GM12878 (cell line): ENCODE results near the gene ASB15. TPM values are rescaled to one million over a fixed set of nuclear protein-coding genes. Genes with fewer than 3 reads are reported as not detected.

Source experiments
- ATAC-seq: fragments of 200-7000 bp; cut with Tn5 transposase; 3 replicates; pipeline ENCODE4 v1.9.1; 2020; ENCODE audit warnings: mild to moderate bottlenecking, moderate library complexity
- BruUV-seq: library from RNA; stranded (reverse); fragments of 400-500 nt; replicated peaks from 2 replicates; lab custom pipeline; 2021; lab: Mats Ljungman, UMichigan
- CTCF ChIA-PET: fragments of 300-600 bp; sonication (Branson Sonifier 250); formaldehyde crosslinking; extraction: SDS; loops from one replicate; lab custom pipeline; 2021; ENCODE audit warnings: inconsistent platforms; lab: Yijun Ruan, JAX
- POLR2A ChIA-PET: fragments of 350-600 bp; formaldehyde crosslinking; extraction: SDS; loops from one replicate; lab custom pipeline; 2021; ENCODE audit warnings: inconsistent platforms; lab: Charles Lee
- RAD21 ChIA-PET: fragments of 300-600 bp; sonication (Branson Sonifier 250); formaldehyde crosslinking; loops from one replicate; lab custom pipeline; 2023; ENCODE audit warnings: antibody characterized with exemption; ENCODE audit not compliant: unreplicated experiment; lab: Charles Lee
- SMC1A ChIA-PET: fragments of 300-600 bp; sonication (Branson Sonifier 250); formaldehyde crosslinking; loops from one replicate; lab custom pipeline; 2023; ENCODE audit not compliant: unreplicated experiment, uncharacterized antibody; lab: Charles Lee
- DNase-seq: peaks from one replicate; pipeline ENCODE4 v3.0.0-alpha.2; 2011; ENCODE audit warnings: low read depth, low spot score
- FAIRE-seq: peaks from 3 replicates; lab custom pipeline; 2011; peaks lifted over from hg19 to GRCh38; lab: Jason Lieb, UNC
- H2AFZ ChIP-seq: 2 replicates; pipeline ENCODE4 v1.6.0; 2011; ENCODE audit warnings: low read depth, low read length, control low read depth; ENCODE audit not compliant: control insufficient read depth
- H3K27ac ChIP-seq: 2 replicates; pipeline ENCODE4 v1.5.1; 2011; ENCODE audit warnings: control low read depth; ENCODE audit not compliant: control insufficient read depth, insufficient read depth
- H3K27me3 ChIP-seq, 2 experiments: replicated peaks in 1 of 2; 2 replicates each; pipeline versions ENCODE4 v1.6.0 to v1.6.1; 2011; ENCODE audit warnings: low read length in 1 of 2; ENCODE audit not compliant: control insufficient read depth in 2 of 2, insufficient read depth in 2 of 2
- H3K36me3 ChIP-seq, 2 experiments: 2 replicates each; pipeline ENCODE4 v1.5.1; 2011; ENCODE audit warnings: low read length in 1 of 2; ENCODE audit not compliant: control insufficient read depth in 2 of 2, insufficient read depth in 2 of 2
- H3K4me1 ChIP-seq: 2 replicates; pipeline ENCODE4 v1.6.1; 2011; ENCODE audit warnings: mild to moderate bottlenecking, low read length, moderate library complexity, mixed read lengths; ENCODE audit not compliant: control insufficient read depth, insufficient read depth
- H3K4me2 ChIP-seq: 2 replicates; pipeline ENCODE4 v1.6.0; 2011; ENCODE audit warnings: control low read depth; ENCODE audit not compliant: control insufficient read depth, insufficient read depth
- H3K4me3 ChIP-seq: fragments of 200-600 bp; sonication (generic); 2 replicates; pipeline ENCODE4 v1.5.1; 2016
- H3K79me2 ChIP-seq: 2 replicates; pipeline ENCODE4 v1.6.0; 2011; ENCODE audit warnings: low read length; ENCODE audit not compliant: control insufficient read depth, insufficient read depth
- H3K9ac ChIP-seq: 2 replicates; pipeline ENCODE4 v1.8.0; 2011; ENCODE audit warnings: low read length, control low read depth, mixed read lengths; ENCODE audit not compliant: control insufficient read depth, insufficient read depth
- H3K9me3 ChIP-seq: replicated peaks from 3 replicates; pipeline ENCODE4 v1.5.1; 2011; ENCODE audit warnings: mild to moderate bottlenecking, low read length; ENCODE audit not compliant: control insufficient read depth, insufficient read depth
- H4K20me1 ChIP-seq: 2 replicates; pipeline ENCODE4 v1.6.0; 2011; ENCODE audit not compliant: control insufficient read depth, insufficient read depth
- CREB1 ChIP-seq: IDR thresholded peaks from 2 replicates; pipeline ENCODE4 v1.6.1; 2012; ENCODE audit warnings: low read depth, mild to moderate bottlenecking, inconsistent platforms
- GATAD2B ChIP-seq: fragments of 450-650 bp; conservative IDR thresholded peaks from 2 replicates; pipeline ENCODE4 v1.6.1; 2017; ENCODE audit warnings: low read depth, mild to moderate bottlenecking, moderate library complexity
- IRF4 ChIP-seq: IDR thresholded peaks from 2 replicates; pipeline ENCODE4 v1.6.1; 2011; ENCODE audit warnings: low read depth, low read length
- NR2C2 ChIP-seq: IDR thresholded peaks from 2 replicates; pipeline ENCODE4 v1.6.1; 2011; ENCODE audit warnings: borderline replicate concordance, low read depth; ENCODE audit not compliant: control insufficient read depth, insufficient read length
- NRF1 ChIP-seq: conservative IDR thresholded peaks from 2 replicates; pipeline ENCODE4 v1.6.1; 2011; ENCODE audit warnings: mild to moderate bottlenecking, low read depth, low read length, improper control_type of control experiment
- SIN3A ChIP-seq: IDR thresholded peaks from 2 replicates; pipeline ENCODE4 v1.6.1; 2012; ENCODE audit warnings: low read depth, low read length, improper control_type of control experiment
- SIX5 ChIP-seq: IDR thresholded peaks from 2 replicates; pipeline ENCODE4 v1.6.1; 2011; ENCODE audit warnings: mild to moderate bottlenecking, low read depth, low read length, moderate library complexity; ENCODE audit not compliant: severe bottlenecking
- SMARCA5 ChIP-seq: fragments of 450-650 bp; IDR thresholded peaks from 2 replicates; pipeline ENCODE4 v1.6.1; 2017; ENCODE audit warnings: mild to moderate bottlenecking
- SPI1 ChIP-seq: IDR thresholded peaks from 2 replicates; pipeline ENCODE4 v1.6.1; 2011; ENCODE audit warnings: low read depth, mild to moderate bottlenecking, low read length, moderate library complexity, borderline replicate concordance; ENCODE audit not compliant: insufficient read depth
- SRF ChIP-seq, 2 experiments: IDR thresholded peaks; 2 replicates each; pipeline ENCODE4 v1.6.1; 2011; ENCODE audit warnings: low read depth in 2 of 2, low read length in 2 of 2, mild to moderate bottlenecking in 1 of 2, moderate library complexity in 1 of 2
- ZBED1 ChIP-seq: IDR thresholded peaks from 2 replicates; pipeline ENCODE4 v1.6.1; 2016; ENCODE audit warnings: borderline replicate concordance
- ZBTB4 ChIP-seq: fragments of 450-650 bp; formaldehyde crosslinking; IDR thresholded peaks from 2 replicates; pipeline ENCODE4 v1.4.0; 2022; ENCODE audit warnings: mild to moderate bottlenecking, moderate library complexity
- ZNF24 ChIP-seq: fragments of 450-650 bp; IDR thresholded peaks from 2 replicates; pipeline ENCODE4 v1.6.1; 2017; ENCODE audit warnings: antibody characterized with exemption, mild to moderate bottlenecking
- ZNF687 ChIP-seq: fragments of 450-650 bp; IDR thresholded peaks from 2 replicates; pipeline ENCODE4 v1.6.1; 2017; ENCODE audit warnings: mild to moderate bottlenecking, moderate library complexity
- WGBS: methylation state at CpG from one replicate; pipeline ENCODE4 v1.1.6; 2016; ENCODE audit warnings: low lambda C conversion rate; ENCODE audit not compliant: insufficient replicate concordance, insufficient coverage; ENCODE audit errors: missing lambda C conversion rate; 5-methylcytosine and 5-hydroxymethylcytosine counted together
- in situ Hi-C: fragments of 300-500 bp; cut with MboI; formaldehyde crosslinking; loops from 9 replicates; pipeline ENCODE4 v1.14.3; 2018; ENCODE audit warnings: mixed read lengths
- intact Hi-C: fragments of 100-400 bp; cut with micrococcal nuclease; formaldehyde crosslinking; loops from one replicate; pipeline ENCODE4 v1.14.2; 2022; ENCODE audit not compliant: unreplicated experiment
- polyA plus RNA-seq, 11 experiments: library from polyadenylated mRNA; depleted of rRNA in 4 of 11; unstranded in 6 of 11; stranded (reverse) in 5 of 11; fragments of >200 nt; fragmentation: Nextera tagmentation in 4 of 11; fragmentation: Illumina TruSeq in 1 of 11; extraction: Ambion mirVana in 4 of 11; extraction: Trizol in 1 of 11; gene quantifications; 1 replicate in 1 of 11; 2 replicates in 10 of 11; pipeline versions ENCODE4 v1.2.1 to v1.2.3, GENCODE V29; 2011 to 2016; ENCODE audit warnings: inconsistent platforms in 2 of 11, missing spikeins in 2 of 11, low read depth in 1 of 11
- total RNA-seq, 4 experiments: library from RNA; depleted of rRNA in 3 of 4; stranded (reverse); fragments of >200 nt in 3 of 4; fragmentation: Illumina TruSeq in 1 of 4; extraction: Trizol in 1 of 4; gene quantifications; 2 replicates each; pipeline versions ENCODE4 v1.2.1 to v1.2.3, GENCODE V29; 2013 to 2021

The ASB15 gene
- total and polyA plus RNA-seq, 10 of the 15 experiments (the other 5 are each of a cell fraction or from before 2014, with no cell fraction given), result not detected

DNA sequence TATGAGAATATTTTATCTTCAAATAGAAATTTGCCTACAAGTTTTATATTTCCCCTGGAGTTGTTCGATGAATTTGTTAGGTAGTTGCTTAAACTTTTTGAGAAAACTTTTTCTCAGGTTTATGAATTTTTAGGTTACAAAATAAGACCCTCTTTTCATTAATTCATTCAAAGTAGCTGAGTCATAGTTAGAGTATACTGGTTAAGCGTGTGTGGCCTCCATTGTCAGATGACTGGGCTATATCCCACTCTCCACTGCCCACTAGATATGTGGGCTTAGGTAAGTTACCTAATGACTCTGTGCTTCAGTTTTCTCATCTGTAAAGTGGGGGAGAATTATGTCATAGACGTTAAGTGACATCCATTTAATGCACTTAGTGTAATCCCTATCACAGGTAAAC lies 1.0 kb downstream of the ASB15 start:
- Histone ChIP-seq H3K27ac (no peak overlapping the region), H3K9ac (no peak overlapping the region), H3K4me1 (no peaks in the 10 kb centered on the region), H4K20me1 (no peaks in the 10 kb centered on the region), H3K4me2 (no peak overlapping the region), H3K79me2 (no peaks in the 10 kb centered on the region), H3K9me3 (no peaks in the 10 kb centered on the region), H3K27me3 (no peaks in the 10 kb centered on the region; a peak in 1 of 4 replicates), H3K36me3 (no peaks in the 10 kb centered on the region), H2AFZ (no peak overlapping the region), H3K4me3 (no peak overlapping the region)
- TF ChIP-seq CREB1 (no peak), IRF4 (no peak), SIX5 (no peak), SMARCA5 (no peak), ZNF687 (no peak), GATAD2B (no peak), NRF1 (no peak), NR2C2 (no peak), SPI1 (no peak), ZNF24 (no peak), SIN3A (no peak), SRF (IDR thresholded peaks at IDR 0.05; ENCODE audit: low read depth in 2 of 2, low read length in 2 of 2) (no peak), ZBTB4 (CRISPR knock-in tag) (no peak), ZBED1 (no peak)
- BruUV-seq, result no TSS peak
- DNase-seq, result no peak
- intact Hi-C loops (no loop called here), in situ Hi-C loops (no loop called here)
- ChIA-PET POLR2A (no interaction called here), RAD21 (no interaction called here), SMC1A (interaction anchor here (1.0 kb wide), 1 partner anchor 19 kb away, joined by 3 read pairs; no protein-coding TSS in a partner anchor), CTCF (interaction anchor here (0.9 kb wide), 1 partner anchor 22 kb away, joined by 4 read pairs; no protein-coding TSS in a partner anchor)
- ATAC-seq, result no peak
- WGBS, result 31% methylated on average over 3 of the region's 3 CpGs
- FAIRE-seq, result no peak
